Measurements from ENCODE around the gene RHEBL1.

Gene RHEBL1

DNA sequence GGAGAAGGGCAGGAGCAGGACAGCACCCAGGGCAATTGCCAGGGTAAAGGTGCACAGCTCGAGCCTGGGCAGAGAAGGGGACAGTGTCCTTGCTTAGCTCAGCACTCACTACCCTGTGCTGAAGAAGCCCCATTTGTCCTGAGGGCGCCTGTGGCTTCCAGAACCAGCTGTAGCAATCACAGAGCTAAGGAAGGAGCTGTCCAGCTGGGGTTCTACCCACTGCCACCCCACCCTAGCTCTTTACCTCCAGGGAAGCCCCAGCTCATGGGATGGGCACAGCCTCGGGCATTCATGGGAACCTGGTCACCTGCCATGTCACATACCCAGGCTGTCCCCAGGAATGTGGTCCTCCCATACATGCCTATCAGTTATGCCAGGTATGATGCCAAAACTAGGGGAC is 35.0 kb upstream of the RHEBL1 start:
- H3K4me3 ChIP-seq (replicated peaks; ENCODE audit: low read depth, low read length): no peak overlapping the region
- no peak for TF ChIP-seq CTCF (IDR thresholded peaks at IDR 0.05; ENCODE audit: low read depth, low read length, missing control alignments)
- no peak for DNase-seq (ENCODE audit: extremely low read depth, low read depth)

DNA sequence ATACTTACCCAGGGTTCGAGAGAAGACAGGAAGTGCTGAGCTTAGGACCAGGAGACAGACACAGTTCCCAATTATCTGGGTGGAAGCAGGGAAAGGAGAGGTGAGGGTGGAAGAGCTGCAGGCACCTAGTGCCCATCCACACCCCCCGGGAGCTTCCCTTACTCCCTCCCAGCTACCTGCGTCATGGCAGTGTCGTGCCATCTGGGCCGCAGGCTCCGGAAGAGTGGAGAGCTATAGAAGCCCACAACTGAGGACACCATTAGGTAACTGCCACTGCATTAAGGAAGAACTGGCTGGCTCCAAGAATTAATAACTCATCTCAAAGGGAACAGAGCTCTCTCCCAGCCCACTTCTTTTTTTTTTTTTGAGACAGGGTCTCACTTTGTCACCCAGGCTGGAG is 30.6 kb upstream of the RHEBL1 start:
- H3K4me3 ChIP-seq (replicated peaks; ENCODE audit: low read depth, low read length): no peak overlapping the region
- no peak for TF ChIP-seq CTCF (IDR thresholded peaks at IDR 0.05; ENCODE audit: low read depth, low read length, missing control alignments)
- DNase-seq (ENCODE audit: extremely low read depth, low read depth): no peak

DNA sequence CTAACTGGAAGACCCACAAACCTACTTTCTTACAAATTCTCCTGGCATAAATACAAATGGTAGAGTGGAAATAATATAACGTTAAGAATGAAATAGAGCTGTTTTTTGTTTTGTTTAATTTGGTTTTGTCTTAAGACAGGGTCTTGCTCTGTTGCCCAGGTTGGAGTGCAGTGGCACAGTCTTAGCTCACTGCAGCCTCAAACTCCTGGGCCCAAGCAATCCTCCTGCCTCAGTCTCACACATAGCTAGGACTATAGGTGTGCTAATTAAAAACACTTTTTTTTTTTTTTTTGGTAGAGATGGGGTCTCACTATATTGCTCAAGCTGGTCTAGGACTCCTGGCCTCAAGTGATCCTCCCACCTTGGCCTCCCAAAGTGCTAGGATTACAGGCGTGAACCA is 28.9 kb upstream of the RHEBL1 start:
- DNase-seq (ENCODE audit: extremely low read depth, low read depth): no peak
- no peak for TF ChIP-seq CTCF (IDR thresholded peaks at IDR 0.05; ENCODE audit: low read depth, low read length, missing control alignments)
- H3K4me3 ChIP-seq (replicated peaks; ENCODE audit: low read depth, low read length): no peak overlapping the region

DNA sequence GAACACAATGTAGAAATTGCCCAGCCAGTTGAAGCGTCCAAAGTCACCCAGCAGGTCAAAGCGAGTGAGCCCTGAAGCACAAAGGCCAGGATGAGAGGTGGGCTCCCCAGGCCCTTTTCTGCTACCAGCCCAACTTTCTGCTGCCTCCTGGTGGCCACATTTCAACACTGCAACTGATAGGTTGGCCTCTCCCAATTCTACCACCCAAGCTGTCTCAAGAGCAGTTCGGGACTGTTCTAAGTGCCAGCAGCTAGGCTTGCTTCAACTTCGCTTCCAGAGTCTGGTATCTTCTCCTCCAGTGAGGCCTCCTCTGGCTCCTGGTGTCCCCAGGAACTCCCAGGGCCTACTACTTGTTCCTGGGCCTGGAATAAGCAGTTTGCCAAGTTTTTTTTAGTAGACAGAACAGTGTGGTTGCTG is 28.3 kb upstream of the RHEBL1 start:
- TF ChIP-seq CTCF (IDR thresholded peaks at IDR 0.05; ENCODE audit: low read depth, low read length, missing control alignments): peak; percentile 80
- H3K4me3 ChIP-seq (replicated peaks; ENCODE audit: low read depth, low read length): no peak overlapping the region
- no peak for DNase-seq (ENCODE audit: extremely low read depth, low read depth)

- no peak for TF ChIP-seq CTCF (IDR thresholded peaks at IDR 0.05; ENCODE audit: low read depth, low read length, missing control alignments)
- no peak for DNase-seq (ENCODE audit: extremely low read depth, low read depth)
- H3K4me3 ChIP-seq (replicated peaks; ENCODE audit: low read depth, low read length): no peak overlapping the region
These were observed 27.6 kb upstream of the RHEBL1 start for GRCh38 chr12:49097381-49097780.

DNA sequence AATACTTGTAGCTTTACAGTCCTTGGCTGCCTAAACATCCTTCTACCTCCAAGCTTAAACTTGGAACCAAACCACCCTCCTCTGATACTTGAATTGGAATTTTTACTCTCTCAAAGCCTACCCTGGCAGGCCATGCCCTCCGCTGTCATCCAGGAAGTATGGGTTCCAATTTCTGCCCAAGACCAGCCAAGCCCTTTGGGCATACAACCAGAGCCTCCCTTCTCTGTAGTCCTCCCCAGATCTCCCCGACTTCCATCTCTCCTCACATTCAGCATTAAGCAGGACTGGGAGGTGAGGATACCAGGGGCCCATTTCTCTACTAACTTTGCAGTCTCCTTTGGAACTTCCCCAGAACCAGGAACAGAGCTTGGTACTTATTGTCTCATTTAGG is 25.2 kb upstream of the RHEBL1 start:
- H3K4me3 ChIP-seq (replicated peaks; ENCODE audit: low read depth, low read length): no peak overlapping the region
- TF ChIP-seq CTCF (IDR thresholded peaks at IDR 0.05; ENCODE audit: low read depth, low read length, missing control alignments): no peak
- no peak for DNase-seq (ENCODE audit: extremely low read depth, low read depth)
